GM21737 (cell line): ENCODE results near the gene CDC27.
"Not testable (repeated sequence)": the region's sequence is repeated elsewhere in the genome, so short reads cannot be mapped to it uniquely, and the experiment has no call there.

Source experiments
- ATAC-seq: cut with Tn5 transposase; IDR thresholded peaks from one replicate; pipeline ENCODE4 v1.9.1; 2021; ENCODE audit warnings: mild to moderate bottlenecking, moderate library complexity; ENCODE audit not compliant: unreplicated experiment

CDC27 gene

DNA sequence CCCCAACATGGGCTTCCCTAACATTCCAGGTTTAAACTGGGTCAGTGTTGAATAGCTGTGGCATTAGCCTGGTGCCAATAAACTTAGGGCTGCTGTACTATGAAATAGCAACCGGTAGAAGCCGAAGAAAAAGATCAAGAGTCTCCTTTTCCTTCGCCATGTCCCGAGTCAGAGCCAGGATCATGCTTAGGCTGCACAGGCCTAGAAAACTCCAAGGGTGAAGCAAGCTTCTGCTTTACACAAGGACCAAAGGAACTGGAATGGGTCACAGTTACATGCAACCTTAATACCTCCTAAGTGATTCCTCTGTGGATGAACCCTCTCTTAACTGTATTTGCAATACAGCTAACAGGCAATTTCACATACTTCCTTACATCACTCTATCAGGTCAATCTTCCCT lies 115.5 kb downstream of the CDC27 start:
- not testable (repeated sequence) for ATAC-seq

DNA sequence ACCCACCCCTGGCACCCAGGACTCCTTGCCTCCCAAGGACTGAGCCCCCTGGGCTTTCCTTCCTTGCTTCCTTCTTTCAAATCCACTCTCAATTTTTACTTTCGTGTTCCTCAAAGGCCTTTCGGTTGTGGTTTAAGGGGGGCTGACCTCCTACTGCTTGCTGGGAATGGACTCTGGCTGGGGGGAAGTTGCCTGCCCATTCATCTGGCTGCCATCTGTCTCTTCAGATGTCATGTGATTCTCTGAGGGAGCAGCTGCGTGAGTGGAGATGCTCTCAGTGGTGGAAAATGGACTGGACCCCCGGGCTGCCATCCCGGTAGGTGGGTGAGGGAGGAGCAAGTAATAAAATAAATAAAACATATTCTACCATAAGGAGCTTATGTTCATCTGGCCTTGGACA lies 116.2 kb downstream of the CDC27 start:
- no peak for ATAC-seq

GRCh38 chr17:47071171-47071570 lies 117.9 kb downstream of the CDC27 start:
- not testable (repeated sequence) for ATAC-seq

GRCh38 chr17:47070266-47070665 lies 118.8 kb downstream of the CDC27 start:
- ATAC-seq, result not testable (repeated sequence)
